Liver (tissue), 3 donors: ENCODE results near the gene TCF7L1.

Source experiments
- EGR1 ChIP-seq, 2 donors: IDR thresholded peaks; 2 replicates each; pipeline ENCODE4 v1.6.1; 2016 to 2018; ENCODE audit warnings: antibody characterized with exemption in 2 of 2, low read depth in 2 of 2
- RAD21 ChIP-seq, 2 donors: IDR thresholded peaks; 2 replicates each; pipeline ENCODE4 v1.6.1; 2016; ENCODE audit warnings: antibody characterized with exemption in 2 of 2, mild to moderate bottlenecking in 2 of 2
- TAF1 ChIP-seq: conservative IDR thresholded peaks from 2 replicates; pipeline ENCODE4 v1.6.1; 2016; ENCODE audit warnings: antibody characterized with exemption, mild to moderate bottlenecking
- TF ChIP-seq, protein P1 (sequence below): fragments of 150-350 bp; IDR thresholded peaks from 2 replicates; pipeline ENCODE4 v1.5.1; 2017; ENCODE audit warnings: improper control_type of control experiment, low read depth, low read length; ENCODE audit not compliant: missing input control
- TF ChIP-seq, protein P2 (sequence below): IDR thresholded peaks from 2 replicates; pipeline ENCODE4 v1.6.1; 2016; ENCODE audit warnings: antibody characterized with exemption
- TF ChIP-seq, protein P3 (sequence below): IDR thresholded peaks from 2 replicates; pipeline ENCODE4 v1.6.1; 2016; ENCODE audit warnings: antibody characterized with exemption
- donor health status: healthy.
- donor health status: healthy.

DNA sequence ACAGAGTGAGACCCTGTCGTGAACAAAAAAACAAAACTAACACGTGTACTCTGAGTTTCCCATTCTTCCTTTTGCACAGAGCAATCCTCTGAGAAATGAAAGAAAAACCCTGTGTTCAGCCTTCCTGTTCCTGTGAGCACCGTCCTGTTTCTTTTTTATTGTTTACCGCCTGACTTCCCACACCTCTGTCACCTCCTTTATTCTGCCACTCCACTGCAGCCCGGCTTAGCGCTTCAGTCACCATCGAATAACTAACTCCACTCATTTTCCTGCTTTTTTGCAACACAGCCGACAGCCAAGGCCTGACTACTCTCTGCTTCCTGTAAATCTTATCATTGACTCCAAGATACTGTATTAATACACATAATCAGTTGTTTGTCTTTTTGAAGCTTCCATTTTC is 153.7 kb downstream of the TCF7L1 start:
- TF ChIP-seq, protein P1, sequence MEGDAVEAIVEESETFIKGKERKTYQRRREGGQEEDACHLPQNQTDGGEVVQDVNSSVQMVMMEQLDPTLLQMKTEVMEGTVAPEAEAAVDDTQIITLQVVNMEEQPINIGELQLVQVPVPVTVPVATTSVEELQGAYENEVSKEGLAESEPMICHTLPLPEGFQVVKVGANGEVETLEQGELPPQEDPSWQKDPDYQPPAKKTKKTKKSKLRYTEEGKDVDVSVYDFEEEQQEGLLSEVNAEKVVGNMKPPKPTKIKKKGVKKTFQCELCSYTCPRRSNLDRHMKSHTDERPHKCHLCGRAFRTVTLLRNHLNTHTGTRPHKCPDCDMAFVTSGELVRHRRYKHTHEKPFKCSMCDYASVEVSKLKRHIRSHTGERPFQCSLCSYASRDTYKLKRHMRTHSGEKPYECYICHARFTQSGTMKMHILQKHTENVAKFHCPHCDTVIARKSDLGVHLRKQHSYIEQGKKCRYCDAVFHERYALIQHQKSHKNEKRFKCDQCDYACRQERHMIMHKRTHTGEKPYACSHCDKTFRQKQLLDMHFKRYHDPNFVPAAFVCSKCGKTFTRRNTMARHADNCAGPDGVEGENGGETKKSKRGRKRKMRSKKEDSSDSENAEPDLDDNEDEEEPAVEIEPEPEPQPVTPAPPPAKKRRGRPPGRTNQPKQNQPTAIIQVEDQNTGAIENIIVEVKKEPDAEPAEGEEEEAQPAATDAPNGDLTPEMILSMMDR = no peak
- TF ChIP-seq, protein P2, sequence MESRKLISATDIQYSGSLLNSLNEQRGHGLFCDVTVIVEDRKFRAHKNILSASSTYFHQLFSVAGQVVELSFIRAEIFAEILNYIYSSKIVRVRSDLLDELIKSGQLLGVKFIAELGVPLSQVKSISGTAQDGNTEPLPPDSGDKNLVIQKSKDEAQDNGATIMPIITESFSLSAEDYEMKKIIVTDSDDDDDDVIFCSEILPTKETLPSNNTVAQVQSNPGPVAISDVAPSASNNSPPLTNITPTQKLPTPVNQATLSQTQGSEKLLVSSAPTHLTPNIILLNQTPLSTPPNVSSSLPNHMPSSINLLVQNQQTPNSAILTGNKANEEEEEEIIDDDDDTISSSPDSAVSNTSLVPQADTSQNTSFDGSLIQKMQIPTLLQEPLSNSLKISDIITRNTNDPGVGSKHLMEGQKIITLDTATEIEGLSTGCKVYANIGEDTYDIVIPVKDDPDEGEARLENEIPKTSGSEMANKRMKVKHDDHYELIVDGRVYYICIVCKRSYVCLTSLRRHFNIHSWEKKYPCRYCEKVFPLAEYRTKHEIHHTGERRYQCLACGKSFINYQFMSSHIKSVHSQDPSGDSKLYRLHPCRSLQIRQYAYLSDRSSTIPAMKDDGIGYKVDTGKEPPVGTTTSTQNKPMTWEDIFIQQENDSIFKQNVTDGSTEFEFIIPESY = no peak
- TF ChIP-seq EGR1 (IDR thresholded peaks at IDR 0.05; ENCODE audit: low read depth in 2 of 2) (no peak), RAD21 (IDR thresholded peaks at IDR 0.05) (no peak), TAF1 (no peak)
- TF ChIP-seq, protein P3, sequence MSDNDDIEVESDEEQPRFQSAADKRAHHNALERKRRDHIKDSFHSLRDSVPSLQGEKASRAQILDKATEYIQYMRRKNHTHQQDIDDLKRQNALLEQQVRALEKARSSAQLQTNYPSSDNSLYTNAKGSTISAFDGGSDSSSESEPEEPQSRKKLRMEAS = no peak
